Adrenal gland (tissue), 12 donors: ENCODE data around the gene KRTCAP2. TPM values are rescaled to one million over a fixed set of nuclear protein-coding genes. Genes with fewer than 3 reads are reported as not detected.
"Not testable (repeated sequence)": the region's sequence is repeated elsewhere in the genome, so short reads cannot be mapped to it uniquely, and the experiment has no call there.

Experiments
- DNase-seq, 7 donors: peaks; one replicate each; pipeline ENCODE4 v3.0.0-alpha.2; 2019 to 2020
- H3K27ac ChIP-seq, 5 donors: fragments of 200-600 bp; sonication (generic) in 4 of 5; 1 replicate in 3 of 5; 2 replicates in 2 of 5; pipeline versions ENCODE4 v1.5.1 to v1.8.0; 2016 to 2020; ENCODE audit warnings: mild to moderate bottlenecking in 1 of 5
- H3K27me3 ChIP-seq: fragments of 200-600 bp; 2 replicates; pipeline ENCODE4 v1.8.0; 2021
- H3K36me3 ChIP-seq, 2 donors: fragments of 200-600 bp; replicated peaks in 1 of 2; 1 replicate in 1 of 2; 2 replicates in 1 of 2; pipeline versions ENCODE4 v1.5.1 to v1.8.0; 2018 to 2022
- H3K4me1 ChIP-seq, 2 donors: fragments of 200-600 bp; replicated peaks in 1 of 2; 1 replicate in 1 of 2; 2 replicates in 1 of 2; pipeline versions ENCODE4 v1.5.1 to v1.8.0; 2018 to 2021
- H3K4me3 ChIP-seq, 4 donors: fragments of 200-600 bp; sonication (generic) in 3 of 4; one replicate each; pipeline ENCODE4 v1.5.1; 2016 to 2018
- H3K9me3 ChIP-seq, 3 donors: fragments of 200-600 bp; sonication (generic) in 1 of 3; replicated peaks in 1 of 3; 1 replicate in 2 of 3; 2 replicates in 1 of 3; pipeline versions ENCODE4 v1.5.1 to v1.8.0; 2016 to 2021
- CTCF ChIP-seq, 6 experiments: fragments of 450-650 bp in 4 of 6; fragments of 200-600 bp in 2 of 6; sonication (generic) in 1 of 6; IDR thresholded peaks; 1 replicate in 5 of 6; 2 replicates in 1 of 6; pipeline versions ENCODE4 v1.5.1 to v1.8.0; 2016 to 2021; ENCODE audit warnings: antibody characterized with exemption in 6 of 6, mild to moderate bottlenecking in 2 of 6, moderate library complexity in 1 of 6
- POLR2A ChIP-seq, 2 donors: fragments of 450-650 bp; IDR thresholded peaks; one replicate each; pipeline ENCODE4 v1.6.1; 2017; ENCODE audit warnings: antibody characterized with exemption in 2 of 2, mild to moderate bottlenecking in 2 of 2, moderate library complexity in 1 of 2
- WGBS, 4 donors: extraction: QIAGEN DNeasy Blood & Tissue Kit in 2 of 4; methylation state at CpG; one replicate each; pipeline versions ENCODE4 v1.1.5 to v1.1.7; 2013 to 2017; 5-methylcytosine and 5-hydroxymethylcytosine counted together
- intact Hi-C, 2 donors: fragments of 100-400 bp; cut with DNase I; formaldehyde crosslinking; loops; one replicate each; pipeline versions ENCODE4 v1.14.1 to v1.15.0; 2022 to 2023
- polyA plus RNA-seq, 3 donors: library from polyadenylated mRNA; stranded (reverse); fragments of 200-250 nt in 2 of 3; fragments of 350-450 nt in 1 of 3; fragmentation: Illumina TruSeq in 1 of 3; extraction: RNeasy Lipid Tissue Mini Kit (QIAGEN cat#74804) in 1 of 3; gene quantifications; one replicate each; pipeline ENCODE4 v1.2.3, GENCODE V29; 2013 to 2014
- total RNA-seq, 9 donors: library from RNA; depleted of rRNA in 4 of 9; stranded (reverse); fragments of >200 nt in 4 of 9; fragments of 120-200 nt in 1 of 9; fragmentation: NEBNext Ultra II Directional in 1 of 9; extraction: Animal tissue kit (Norgen Biotek cat#: 25700) in 1 of 9; gene quantifications; one replicate each; pipeline versions ENCODE4 v1.1.0 to v1.2.4, GENCODE V29; 2013 to 2023
- donor health status: healthy with polysubstance abuse.
- donor health status: Bipolar disorder and iron deficiency.
- donor health status: DM: yes; HTN: yes; CAD: no.
- donor health status: DM: no; HTN: no; CAD: no.
- donor health status: DM: no; HTN: no; CAD: no.
- donor health status: DM: yes; HTN: yes; CAD: no.

Gene KRTCAP2
- total and polyA plus RNA-seq, 12 donors, result 76.1 to 806 (median 191) TPM

- peaks cover 20 to 36% of the 10 kb centered on the region in 2 donors for H3K4me1 ChIP-seq
These were observed 18.8 kb upstream of the KRTCAP2 start for GRCh38 chr1:155191904-155192303.

GRCh38 chr1:155189926-155190325 lies 16.8 kb upstream of the KRTCAP2 start:
- H3K27ac ChIP-seq, H3K9me3 ChIP-seq, intact Hi-C loops, H3K27me3 ChIP-seq, H3K36me3 ChIP-seq, H3K4me3 ChIP-seq, DNase-seq: not testable (repeated sequence)
- 93 to 94% methylated on average over 19 to 25 of the region's 45 CpGs; no CpG with 5 or more reads in 2 of the 4 donors for WGBS, 4 donors
- peaks cover 17% of the 10 kb centered on the region in 2 donors for H3K4me1 ChIP-seq

More at GRCh38 chr1:155191904-155192303, 18.8 kb upstream of the KRTCAP2 start:
- Histone ChIP-seq H3K36me3 (no peaks in the 10 kb centered on the region), H3K9me3 (no peaks in the 10 kb centered on the region), H3K4me3 (no peak overlapping the region), H3K27me3 (no peaks in the 10 kb centered on the region), H3K27ac (peak overlapping the region in 1 of 5 donors; percentile 91)
- 86 to 94% (median 91%) methylated on average over 5 to 17 of the region's 17 CpGs for WGBS, 4 donors
- intact Hi-C loops, result no loop called here
- DNase-seq, result peak in 1 of 7 donors; percentile 38
- TF ChIP-seq POLR2A (IDR thresholded peaks at IDR 0.05), result no peak
- TF ChIP-seq CTCF (IDR thresholded peaks at IDR 0.05), result no peak

GRCh38 chr1:155188268-155188667 lies 15.2 kb upstream of the KRTCAP2 start:
- no peak overlapping the region for H3K4me3 ChIP-seq
- H3K27me3 ChIP-seq, result no peaks in the 10 kb centered on the region
- peaks cover 4 to 6% of the 10 kb centered on the region in 2 donors for H3K4me1 ChIP-seq
- DNase-seq, result peak in 1 of 7 donors; percentile 13
- 73 to 88% (median 86%) methylated on average over 2 to 14 of the region's 14 CpGs for WGBS, 4 donors
- no peak overlapping the region for H3K27ac ChIP-seq
- no peak for TF ChIP-seq POLR2A (IDR thresholded peaks at IDR 0.05)
- no peak for TF ChIP-seq CTCF (IDR thresholded peaks at IDR 0.05)
- H3K9me3 ChIP-seq, result no peaks in the 10 kb centered on the region
- no peaks in the 10 kb centered on the region for H3K36me3 ChIP-seq
- intact Hi-C loops, result no loop called here

- peak in 1 of 7 donors; percentile 10 for DNase-seq
- H3K4me1 ChIP-seq, result no peaks in the 10 kb centered on the region
- H3K27ac ChIP-seq, result no peak overlapping the region
- no peaks in the 10 kb centered on the region for H3K9me3 ChIP-seq
- no peaks in the 10 kb centered on the region for H3K36me3 ChIP-seq
- no peak overlapping the region for H3K4me3 ChIP-seq
- 74 to 88% (median 77%) methylated on average over 3 to 16 of the region's 16 CpGs for WGBS, 4 donors
- no peak for TF ChIP-seq POLR2A (IDR thresholded peaks at IDR 0.05)
- no peak for TF ChIP-seq CTCF (IDR thresholded peaks at IDR 0.05)
- H3K27me3 ChIP-seq, result no peaks in the 10 kb centered on the region
- intact Hi-C loops, result no loop called here
These were observed 14.4 kb upstream of the KRTCAP2 start for GRCh38 chr1:155187456-155187891.

- intact Hi-C loops, result no loop called here
- Histone ChIP-seq H3K27me3 (no peaks in the 10 kb centered on the region), H3K4me1 (no peaks in the 10 kb centered on the region), H3K27ac (no peak overlapping the region), H3K36me3 (no peaks in the 10 kb centered on the region), H3K9me3 (no peaks in the 10 kb centered on the region), H3K4me3 (no peak overlapping the region)
- 67 to 81% (median 74%) methylated on average over 13 to 14 of the region's 14 CpGs for WGBS, 4 donors
- TF ChIP-seq POLR2A (IDR thresholded peaks at IDR 0.05) (no peak), CTCF (IDR thresholded peaks at IDR 0.05) (no peak)
- peak in 1 of 7 donors; percentile 10 for DNase-seq
These were observed 13.8 kb upstream of the KRTCAP2 start for GRCh38 chr1:155186794-155187455.
